Ascending aorta (tissue), 2 donors: ENCODE measurements around the gene TFPI. TPM values are rescaled to one million over a fixed set of nuclear protein-coding genes. Genes with fewer than 3 reads are reported as not detected.
"Not testable (repeated sequence)": the region's sequence is repeated elsewhere in the genome, so short reads cannot be mapped to it uniquely, and the experiment has no call there.

Experiments used
- DNase-seq, 2 donors: peaks; one replicate each; pipeline ENCODE4 v3.0.0-alpha.2; 2019; ENCODE audit warnings: low spot score in 2 of 2
- H3K27ac ChIP-seq, 2 donors: fragments of 200-600 bp; sonication (generic); one replicate each; pipeline ENCODE4 v1.5.1; 2016 to 2017; ENCODE audit warnings: mild to moderate bottlenecking in 1 of 2
- H3K27me3 ChIP-seq: fragments of 200-600 bp; sonication (generic); one replicate; pipeline ENCODE4 v1.5.1; 2017
- H3K36me3 ChIP-seq, 2 donors: fragments of 200-600 bp; sonication (generic); one replicate each; pipeline ENCODE4 v1.5.1; 2016
- H3K4me1 ChIP-seq, 2 donors: fragments of 200-600 bp; sonication (generic); one replicate each; pipeline ENCODE4 v1.5.1; 2016 to 2017; ENCODE audit warnings: mild to moderate bottlenecking in 1 of 2
- H3K4me3 ChIP-seq, 2 donors: fragments of 200-600 bp; sonication (generic); one replicate each; pipeline ENCODE4 v1.5.1; 2016 to 2017; ENCODE audit warnings: mild to moderate bottlenecking in 1 of 2
- H3K9me3 ChIP-seq, 2 donors: fragments of 200-600 bp; sonication (generic); one replicate each; pipeline ENCODE4 v1.5.1; 2016
- intact Hi-C: fragments of 100-400 bp; cut with DNase I; formaldehyde crosslinking; loops from one replicate; pipeline ENCODE4 v1.15.1; 2023
- total RNA-seq: library from RNA; depleted of rRNA; stranded (reverse); fragments of >200 nt; gene quantifications from one replicate; pipeline ENCODE4 v1.1.0, GENCODE V29; 2016
- TF ChIP-seq, protein P1 (sequence below), 3 experiments: fragments of 200-600 bp in 2 of 3; fragments of 450-650 bp in 1 of 3; sonication (generic) in 2 of 3; IDR thresholded peaks; one replicate each; pipeline ENCODE4 v1.5.1; 2016 to 2019; ENCODE audit warnings: antibody characterized with exemption in 3 of 3, mild to moderate bottlenecking in 1 of 3, moderate library complexity in 1 of 3

The TFPI gene
- total RNA-seq, 1 donor from 2014 or later = 85.6 TPM

DNA sequence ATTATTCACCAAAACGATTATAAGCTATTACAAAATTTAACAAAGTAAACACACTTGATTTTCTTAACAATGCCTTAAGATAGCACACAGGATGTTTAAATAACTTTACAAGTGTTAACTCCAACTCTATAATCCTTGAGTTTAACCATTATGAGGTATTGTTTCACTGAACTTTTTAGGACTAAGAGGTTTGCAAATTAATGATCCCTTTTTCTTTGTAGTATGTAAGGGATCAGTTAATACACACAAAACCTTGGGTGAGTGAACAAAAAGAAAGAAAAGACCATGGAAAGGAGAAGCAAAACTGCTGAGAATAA, 21.5 kb upstream of the TFPI start:
- TF ChIP-seq, protein P1, sequence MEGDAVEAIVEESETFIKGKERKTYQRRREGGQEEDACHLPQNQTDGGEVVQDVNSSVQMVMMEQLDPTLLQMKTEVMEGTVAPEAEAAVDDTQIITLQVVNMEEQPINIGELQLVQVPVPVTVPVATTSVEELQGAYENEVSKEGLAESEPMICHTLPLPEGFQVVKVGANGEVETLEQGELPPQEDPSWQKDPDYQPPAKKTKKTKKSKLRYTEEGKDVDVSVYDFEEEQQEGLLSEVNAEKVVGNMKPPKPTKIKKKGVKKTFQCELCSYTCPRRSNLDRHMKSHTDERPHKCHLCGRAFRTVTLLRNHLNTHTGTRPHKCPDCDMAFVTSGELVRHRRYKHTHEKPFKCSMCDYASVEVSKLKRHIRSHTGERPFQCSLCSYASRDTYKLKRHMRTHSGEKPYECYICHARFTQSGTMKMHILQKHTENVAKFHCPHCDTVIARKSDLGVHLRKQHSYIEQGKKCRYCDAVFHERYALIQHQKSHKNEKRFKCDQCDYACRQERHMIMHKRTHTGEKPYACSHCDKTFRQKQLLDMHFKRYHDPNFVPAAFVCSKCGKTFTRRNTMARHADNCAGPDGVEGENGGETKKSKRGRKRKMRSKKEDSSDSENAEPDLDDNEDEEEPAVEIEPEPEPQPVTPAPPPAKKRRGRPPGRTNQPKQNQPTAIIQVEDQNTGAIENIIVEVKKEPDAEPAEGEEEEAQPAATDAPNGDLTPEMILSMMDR (IDR thresholded peaks at IDR 0.05) = no peak
- H3K36me3 ChIP-seq = no peaks in the 10 kb centered on the region
- no peak overlapping the region for H3K4me3 ChIP-seq
- H3K27me3 ChIP-seq = no peaks in the 10 kb centered on the region
- H3K27ac ChIP-seq = no peak overlapping the region
- intact Hi-C loops = loop anchor here (5.0 kb wide), 1 partner anchor 33 kb away; no protein-coding TSS in a partner anchor
- DNase-seq = no peak
- H3K9me3 ChIP-seq = peaks cover 0 to 4% of the 10 kb centered on the region in 2 donors
- no peaks in the 10 kb centered on the region for H3K4me1 ChIP-seq

DNA sequence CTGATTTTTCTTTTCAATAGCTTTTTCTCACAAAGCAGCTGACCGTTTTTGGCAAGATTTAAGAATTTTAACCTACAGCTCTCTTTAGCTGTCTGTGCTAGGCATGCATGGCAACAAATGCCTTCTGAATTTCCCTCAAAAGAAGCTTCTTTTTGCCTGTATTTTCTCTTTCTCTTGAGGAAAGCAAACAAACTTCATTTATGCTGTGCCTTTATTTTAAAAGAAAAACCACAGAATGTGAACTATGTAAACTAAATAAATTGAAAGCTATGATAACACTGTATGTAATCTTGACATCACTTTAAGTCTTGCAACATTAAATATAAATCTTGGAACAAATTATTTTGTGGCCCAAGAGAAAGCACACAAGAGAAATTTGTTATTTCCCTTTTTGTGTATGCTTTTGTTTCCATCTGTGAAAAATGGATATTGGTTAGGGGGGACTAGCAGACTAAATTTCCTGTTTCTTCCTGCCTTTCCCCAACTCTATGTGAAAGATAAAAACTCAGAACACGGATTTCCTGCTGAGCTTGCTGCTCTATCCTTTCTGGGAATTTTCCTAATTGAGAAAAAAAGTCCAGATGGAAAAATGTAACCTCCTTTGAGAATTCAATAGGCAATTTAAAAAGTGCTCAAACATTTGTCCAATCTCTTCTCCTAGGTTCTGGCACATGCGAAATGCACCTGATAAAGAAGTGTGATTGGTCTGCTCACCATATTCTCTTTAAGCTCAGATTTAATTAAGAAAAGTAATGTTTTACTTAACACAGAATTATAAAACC, 20.9 kb upstream of the TFPI start:
- intact Hi-C loops = loop anchor here (5.0 kb wide), 1 partner anchor 33 kb away; no protein-coding TSS in a partner anchor
- Histone ChIP-seq H3K27me3 (no peaks in the 10 kb centered on the region), H3K27ac (no peak overlapping the region), H3K36me3 (no peaks in the 10 kb centered on the region), H3K4me3 (no peak overlapping the region), H3K4me1 (no peaks in the 10 kb centered on the region), H3K9me3 (peaks cover 0 to 4% of the 10 kb centered on the region in 2 donors)
- DNase-seq = no peak
- TF ChIP-seq, protein P1 (IDR thresholded peaks at IDR 0.05) = no peak

DNA sequence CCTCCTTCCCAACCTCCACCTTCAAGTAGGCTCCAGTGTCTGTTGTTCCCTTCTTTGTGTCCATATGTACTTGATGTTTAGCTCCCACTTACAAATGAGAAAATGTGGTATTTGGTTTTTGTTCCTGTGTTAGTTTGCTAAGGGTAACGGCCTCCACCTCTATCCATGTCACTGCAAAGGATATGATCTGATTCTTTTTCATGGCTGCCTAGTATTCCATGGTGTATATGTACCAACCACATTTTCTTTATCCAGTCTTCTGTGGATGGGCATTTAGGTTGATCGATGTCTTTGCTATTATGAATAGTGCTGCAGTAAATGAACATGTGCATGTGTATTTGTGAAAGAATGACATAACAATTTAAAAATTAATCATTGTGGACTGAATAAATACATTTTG, 19.5 kb upstream of the TFPI start:
- no peaks in the 10 kb centered on the region for H3K4me1 ChIP-seq
- no peak overlapping the region for H3K4me3 ChIP-seq
- H3K9me3 ChIP-seq = peaks cover 0 to 4% of the 10 kb centered on the region in 2 donors
- TF ChIP-seq, protein P1 (IDR thresholded peaks at IDR 0.05) = no peak
- H3K27ac ChIP-seq = no peak overlapping the region
- no peaks in the 10 kb centered on the region for H3K27me3 ChIP-seq
- H3K36me3 ChIP-seq = no peaks in the 10 kb centered on the region
- DNase-seq = no peak
- intact Hi-C loops = no loop called here

DNA sequence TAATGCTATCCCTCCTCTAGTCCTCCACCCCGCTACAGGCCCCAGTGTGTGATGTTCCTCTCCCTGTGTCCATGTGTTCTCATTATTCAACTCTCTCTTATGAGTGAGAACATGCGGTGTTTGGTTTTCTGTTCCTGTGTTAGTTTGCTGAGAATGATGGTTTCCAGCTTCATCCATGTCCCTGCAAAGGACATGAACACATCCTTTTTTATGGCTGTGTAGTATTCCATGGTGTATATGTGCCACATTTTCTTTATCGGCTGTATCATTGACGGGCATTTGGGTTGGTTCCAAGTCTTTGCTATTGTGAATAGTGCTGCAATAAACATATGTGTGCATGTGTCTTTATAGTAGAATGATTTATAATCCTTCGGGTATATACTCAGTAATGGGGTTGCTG, 17.8 kb upstream of the TFPI start:
- H3K27ac ChIP-seq, H3K4me1 ChIP-seq, H3K4me3 ChIP-seq, intact Hi-C loops, H3K27me3 ChIP-seq, H3K36me3 ChIP-seq, H3K9me3 ChIP-seq, DNase-seq: not testable (repeated sequence)

DNA sequence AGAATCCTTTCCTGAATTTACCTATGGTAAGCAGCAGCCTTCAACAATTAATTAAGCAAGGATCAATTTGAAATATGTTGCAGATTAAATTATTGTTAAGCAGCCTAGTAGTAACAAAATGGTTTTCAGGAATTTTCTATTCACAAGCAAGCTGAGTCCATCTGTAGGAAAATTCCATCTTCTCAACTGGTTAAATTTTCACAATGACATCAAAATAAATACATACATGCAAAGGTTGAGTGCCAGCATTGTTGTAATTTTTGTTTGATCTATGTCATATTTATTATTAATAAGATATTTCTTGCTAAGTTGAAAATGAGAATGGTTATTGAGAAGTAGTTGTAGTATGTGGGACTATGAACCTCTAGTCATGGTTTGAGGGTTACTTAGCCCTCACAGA, 15.3 kb upstream of the TFPI start:
- TF ChIP-seq, protein P1 (IDR thresholded peaks at IDR 0.05) = no peak
- Histone ChIP-seq H3K4me3 (no peak overlapping the region), H3K27me3 (no peaks in the 10 kb centered on the region), H3K36me3 (no peaks in the 10 kb centered on the region), H3K9me3 (peaks cover 0 to 4% of the 10 kb centered on the region in 2 donors), H3K4me1 (no peaks in the 10 kb centered on the region), H3K27ac (no peak overlapping the region)
- intact Hi-C loops = no loop called here
- no peak for DNase-seq

DNA sequence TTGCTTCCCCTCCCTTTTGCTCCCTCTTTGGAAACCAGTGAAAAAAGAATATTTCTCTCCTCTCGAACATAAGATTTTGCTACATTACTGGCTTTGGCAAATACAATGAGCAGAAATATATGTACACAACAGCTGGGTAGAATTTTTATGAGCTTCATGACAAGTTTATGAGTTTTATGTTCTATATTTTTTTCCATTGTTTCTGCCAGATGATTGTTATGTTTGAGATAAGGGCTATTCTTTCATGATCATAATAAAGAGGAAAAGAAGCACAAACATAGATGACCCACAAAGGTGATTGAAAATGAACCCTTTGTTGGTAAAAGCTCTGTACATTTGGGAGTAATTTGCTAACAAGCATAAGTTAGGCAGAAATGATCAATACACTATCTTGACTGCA, 14.8 kb upstream of the TFPI start:
- intact Hi-C loops = no loop called here
- Histone ChIP-seq H3K4me3 (no peak overlapping the region), H3K27ac (no peak overlapping the region), H3K27me3 (no peaks in the 10 kb centered on the region), H3K4me1 (no peaks in the 10 kb centered on the region), H3K9me3 (peaks cover 0 to 4% of the 10 kb centered on the region in 2 donors), H3K36me3 (no peaks in the 10 kb centered on the region)
- TF ChIP-seq, protein P1 (IDR thresholded peaks at IDR 0.05) = no peak
- DNase-seq = no peak
